Peyer's patch (tissue), 4 donors: ENCODE results near the gene ARID2. TPM values are rescaled to one million over a fixed set of nuclear protein-coding genes. Genes with fewer than 3 reads are reported as not detected.
A peak's percentile ranks its signal among the peaks of the same experiment; 100 is the strongest.

Experiments used
- DNase-seq, 3 donors: peaks; one replicate each; pipeline ENCODE4 v3.0.0-alpha.2; 2017 to 2019
- H3K27ac ChIP-seq, 4 donors: fragments of 200-600 bp; sonication (generic); one replicate each; pipeline ENCODE4 v1.5.1; 2016 to 2019
- H3K27me3 ChIP-seq, 2 donors: fragments of 200-600 bp; sonication (generic); one replicate each; pipeline ENCODE4 v1.5.1; 2019
- H3K36me3 ChIP-seq, 3 donors: fragments of 200-600 bp; sonication (generic); one replicate each; pipeline ENCODE4 v1.5.1; 2016 to 2019
- H3K4me1 ChIP-seq, 4 donors: fragments of 200-600 bp; sonication (generic); one replicate each; pipeline ENCODE4 v1.5.1; 2016 to 2019
- H3K4me3 ChIP-seq, 4 donors: fragments of 200-600 bp; sonication (generic); 1 replicate in 3 of 4; 2 replicates in 1 of 4; pipeline ENCODE4 v1.5.1; 2016 to 2019; ENCODE audit warnings: mild to moderate bottlenecking in 1 of 4
- H3K9me3 ChIP-seq, 4 donors: fragments of 200-600 bp; sonication (generic); one replicate each; pipeline ENCODE4 v1.5.1; 2016 to 2019; ENCODE audit warnings: mild to moderate bottlenecking in 1 of 4
- CTCF ChIP-seq, 6 experiments: fragments of 450-650 bp in 4 of 6; fragments of 200-600 bp in 2 of 6; sonication (generic) in 1 of 6; IDR thresholded peaks; one replicate each; pipeline ENCODE4 v1.5.1; 2017 to 2019; ENCODE audit warnings: antibody characterized with exemption in 6 of 6, mild to moderate bottlenecking in 3 of 6, moderate library complexity in 1 of 6
- POLR2A ChIP-seq, 2 donors: fragments of 450-650 bp; IDR thresholded peaks; one replicate each; pipeline ENCODE4 v1.5.1; 2017; ENCODE audit warnings: antibody characterized with exemption in 2 of 2, mild to moderate bottlenecking in 2 of 2, moderate library complexity in 2 of 2
- total RNA-seq, 4 donors: library from RNA; depleted of rRNA; stranded (reverse); fragments of >200 nt; gene quantifications; one replicate each; pipeline ENCODE4 v1.1.0, GENCODE V29; 2016

ARID2 gene
- total RNA-seq, 4 donors from 2014 or later: 32.1 to 46.2 (median 41.5) TPM

DNA sequence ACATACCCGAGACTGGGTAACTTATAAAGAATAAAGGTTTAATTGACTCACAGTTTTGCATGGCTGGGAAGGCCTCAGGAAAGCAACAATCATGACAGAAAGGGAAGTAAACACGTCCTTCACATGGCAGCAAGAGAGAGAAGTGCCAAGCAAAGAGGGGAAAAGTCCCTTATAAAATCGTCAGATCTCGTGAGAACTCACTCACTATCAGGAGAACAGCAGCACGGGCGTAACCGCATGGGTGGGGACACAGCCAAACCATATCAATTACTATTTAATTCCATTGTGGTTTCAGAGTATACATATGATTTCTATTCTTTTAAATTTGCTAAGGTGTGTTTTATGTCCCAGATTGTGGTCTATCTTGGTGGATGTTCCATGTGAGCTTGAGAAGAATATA, 142.9 kb downstream of the ARID2 start:
- DNase-seq: no peak
- Histone ChIP-seq H3K27me3 (no peaks in the 10 kb centered on the region), H3K9me3 (no peaks in the 10 kb centered on the region), H3K27ac (no peak overlapping the region), H3K4me3 (no peak overlapping the region), H3K36me3 (peaks cover 0 to 54% (median 5%) of the 10 kb centered on the region in 3 donors), H3K4me1 (no peaks in the 10 kb centered on the region)
- no peak for TF ChIP-seq POLR2A (IDR thresholded peaks at IDR 0.05)
- TF ChIP-seq CTCF (IDR thresholded peaks at IDR 0.05): no peak

DNA sequence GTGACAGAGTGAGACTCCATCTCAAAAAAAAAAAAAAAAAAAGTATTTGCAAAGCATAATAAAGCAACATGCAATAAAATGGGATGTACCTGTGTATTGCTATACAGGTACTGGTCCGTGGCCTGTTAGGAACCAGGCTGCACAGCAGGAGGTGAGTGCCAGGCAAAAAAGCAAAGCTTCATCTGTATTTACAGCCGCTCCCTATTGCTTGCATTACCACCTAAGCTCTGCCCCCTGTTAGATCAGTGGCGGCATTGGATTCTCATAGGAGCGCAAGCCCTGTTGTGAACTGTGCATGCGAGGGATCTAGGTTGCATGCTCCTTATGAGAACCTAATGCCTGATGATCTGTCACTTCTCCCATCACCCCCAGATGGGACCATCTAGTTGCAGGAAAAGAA, 147.6 kb downstream of the ARID2 start:
- Histone ChIP-seq H3K27ac (no peak overlapping the region), H3K4me1 (peaks cover 0 to 3% (median 0%) of the 10 kb centered on the region in 4 donors), H3K36me3 (peaks cover 0 to 52% (median 5%) of the 10 kb centered on the region in 3 donors), H3K27me3 (no peaks in the 10 kb centered on the region), H3K4me3 (no peak overlapping the region), H3K9me3 (no peaks in the 10 kb centered on the region)
- no peak for DNase-seq
- no peak for TF ChIP-seq POLR2A (IDR thresholded peaks at IDR 0.05)
- TF ChIP-seq CTCF (IDR thresholded peaks at IDR 0.05): no peak

DNA sequence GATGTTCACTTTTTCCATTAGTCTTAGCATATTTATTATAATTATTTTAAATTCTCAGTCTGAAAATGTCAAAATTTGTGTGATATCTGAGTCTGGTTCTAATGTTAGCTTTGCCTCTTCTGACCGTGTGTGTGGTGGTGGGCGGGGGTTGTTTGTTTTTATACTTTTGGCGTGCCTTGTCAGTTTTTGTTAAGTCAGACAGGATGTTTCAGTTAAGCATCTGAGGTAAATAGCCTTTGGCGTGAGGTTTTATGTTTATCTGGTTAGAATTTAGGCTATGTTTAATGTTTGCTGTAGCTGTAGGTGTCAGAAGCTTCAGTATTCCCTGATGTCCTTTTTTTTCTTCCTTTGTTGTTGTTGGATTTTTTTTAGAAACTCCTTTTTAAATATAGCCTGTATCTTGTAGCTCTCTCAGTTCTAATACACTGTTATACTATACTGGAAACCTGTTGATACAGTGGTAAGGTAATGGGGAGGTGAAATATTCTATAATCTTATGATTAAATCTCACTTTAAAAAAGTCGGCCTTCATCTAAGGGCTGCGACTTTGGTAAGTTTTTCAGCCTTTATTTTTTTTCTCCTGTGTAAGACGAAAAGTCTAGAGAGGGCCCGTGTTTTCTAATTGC, 149.2 kb downstream of the ARID2 start:
- TF ChIP-seq CTCF (IDR thresholded peaks at IDR 0.05): no peak
- no peak for TF ChIP-seq POLR2A (IDR thresholded peaks at IDR 0.05)
- no peak for DNase-seq
- peak overlapping the region in 1 of 4 donors; percentile 1 for H3K27ac ChIP-seq

GRCh38 chr12:45879363-45879895, 149.9 kb downstream of the ARID2 start:
- H3K9me3 ChIP-seq: no peaks in the 10 kb centered on the region
- H3K36me3 ChIP-seq: peaks cover 0 to 33% (median 5%) of the 10 kb centered on the region in 3 donors
- H3K4me3 ChIP-seq: no peak overlapping the region
- DNase-seq: no peak
- peaks cover 0 to 3% (median 0%) of the 10 kb centered on the region in 4 donors for H3K4me1 ChIP-seq
- TF ChIP-seq CTCF (IDR thresholded peaks at IDR 0.05) (no peak), POLR2A (IDR thresholded peaks at IDR 0.05) (no peak)
- H3K27me3 ChIP-seq: no peaks in the 10 kb centered on the region
- no peak overlapping the region for H3K27ac ChIP-seq

More for the DNA sequence above, 149.2 kb downstream of the ARID2 start:
- Histone ChIP-seq H3K4me1 (peaks cover 0 to 3% (median 0%) of the 10 kb centered on the region in 4 donors), H3K27me3 (no peaks in the 10 kb centered on the region), H3K9me3 (no peaks in the 10 kb centered on the region), H3K4me3 (no peak overlapping the region), H3K36me3 (peaks cover 0 to 40% (median 5%) of the 10 kb centered on the region in 3 donors)

DNA sequence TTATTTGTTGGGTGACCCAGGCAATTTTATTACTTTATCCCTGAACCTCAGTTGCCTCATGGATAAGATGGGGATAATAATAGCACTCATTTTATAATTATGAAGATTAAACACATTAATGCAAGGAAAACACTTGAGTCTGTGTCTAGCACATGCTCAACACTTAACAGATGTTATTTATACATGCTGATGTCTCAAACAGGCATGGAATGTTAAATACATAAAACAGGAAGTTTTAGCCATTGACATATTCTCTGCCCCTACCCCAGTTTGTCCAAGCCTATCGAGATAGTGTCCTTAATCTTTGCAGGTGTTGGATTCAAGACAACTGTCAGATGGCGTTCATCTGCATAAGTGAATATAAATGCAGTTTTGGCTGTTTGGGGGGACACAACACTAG, 151.0 kb downstream of the ARID2 start:
- Histone ChIP-seq H3K27ac (no peak overlapping the region), H3K4me3 (no peak overlapping the region), H3K9me3 (no peaks in the 10 kb centered on the region), H3K4me1 (peaks cover 0 to 3% (median 0%) of the 10 kb centered on the region in 4 donors), H3K27me3 (no peaks in the 10 kb centered on the region), H3K36me3 (peaks cover 0 to 25% (median 0%) of the 10 kb centered on the region in 3 donors)
- DNase-seq: no peak
- no peak for TF ChIP-seq POLR2A (IDR thresholded peaks at IDR 0.05)
- no peak for TF ChIP-seq CTCF (IDR thresholded peaks at IDR 0.05)
